SK-N-SH treated with all-trans-retinoic acid at 6 μM for 48 hours (cell line): ENCODE measurements around the gene IL17RC.

Experiments used
- ARNTL ChIP-seq: fragments of 450-650 bp; formaldehyde crosslinking; IDR thresholded peaks from 2 replicates; pipeline ENCODE4 v1.5.0; 2020; ENCODE audit warnings: low read depth, mild to moderate bottlenecking, moderate library complexity, borderline replicate concordance
- ESRRG ChIP-seq: fragments of 250-450 bp; sonication (Bioruptor Pico); IDR thresholded peaks from 2 replicates; pipeline ENCODE4 v1.6.1; 2021; ENCODE audit warnings: mild to moderate bottlenecking
- PATZ1 ChIP-seq: fragments of 250-450 bp; sonication (Bioruptor Pico); IDR thresholded peaks from 2 replicates; pipeline ENCODE4 v1.8.0; 2020; ENCODE audit warnings: mild to moderate bottlenecking, moderate library complexity, borderline replicate concordance
- POU6F1 ChIP-seq: fragments of 250-450 bp; sonication (Bioruptor Pico); IDR thresholded peaks from 2 replicates; pipeline ENCODE4 v1.8.0; 2021; ENCODE audit warnings: low read depth, mild to moderate bottlenecking, moderate library complexity, borderline replicate concordance
- ZFP3 ChIP-seq: fragments of 250-450 bp; sonication (Bioruptor Pico); IDR thresholded peaks from 2 replicates; pipeline ENCODE4 v1.5.0; 2020; ENCODE audit warnings: mild to moderate bottlenecking, moderate library complexity
- ZNF8 ChIP-seq: fragments of 450-650 bp; formaldehyde crosslinking; IDR thresholded peaks from 2 replicates; pipeline ENCODE4 v1.5.0; 2020; ENCODE audit warnings: mild to moderate bottlenecking, moderate library complexity

- TF ChIP-seq ESRRG (CRISPR knock-in tag) (no peak), ZFP3 (CRISPR knock-in tag) (peak; percentile 39; the same call in 1 of the 2 replicates), ARNTL (CRISPR knock-in tag) (no peak), PATZ1 (CRISPR knock-in tag) (no peak), ZNF8 (CRISPR knock-in tag) (no peak), POU6F1 (CRISPR knock-in tag) (no peak)
Measured at GRCh38 chr3:9884555-9885165, 32.2 kb upstream of the IL17RC start.
